GM21360 (cell line): Measurements from ENCODE around the gene PNPLA1.

Experiments used
- ATAC-seq: cut with Tn5 transposase; IDR thresholded peaks from one replicate; pipeline ENCODE4 v1.9.1; 2021; ENCODE audit warnings: mild to moderate bottlenecking, moderate library complexity; ENCODE audit not compliant: unreplicated experiment

Gene PNPLA1

GRCh38 chr6:36355819-36356218, 86.0 kb downstream of the PNPLA1 start:
- ATAC-seq = no peak

GRCh38 chr6:36357872-36358225, 88.0 kb downstream of the PNPLA1 start:
- no peak for ATAC-seq
